Measurements from ENCODE around the gene COL25A1. TPM values are rescaled to one million over a fixed set of nuclear protein-coding genes. Genes with fewer than 3 reads are reported as not detected.
"Not testable (repeated sequence)": the region's sequence is repeated elsewhere in the genome, so short reads cannot be mapped to it uniquely, and the experiment has no call there.

Gene COL25A1
- total RNA-seq, 1 experiment from 2014 or later = 4.2 TPM

DNA sequence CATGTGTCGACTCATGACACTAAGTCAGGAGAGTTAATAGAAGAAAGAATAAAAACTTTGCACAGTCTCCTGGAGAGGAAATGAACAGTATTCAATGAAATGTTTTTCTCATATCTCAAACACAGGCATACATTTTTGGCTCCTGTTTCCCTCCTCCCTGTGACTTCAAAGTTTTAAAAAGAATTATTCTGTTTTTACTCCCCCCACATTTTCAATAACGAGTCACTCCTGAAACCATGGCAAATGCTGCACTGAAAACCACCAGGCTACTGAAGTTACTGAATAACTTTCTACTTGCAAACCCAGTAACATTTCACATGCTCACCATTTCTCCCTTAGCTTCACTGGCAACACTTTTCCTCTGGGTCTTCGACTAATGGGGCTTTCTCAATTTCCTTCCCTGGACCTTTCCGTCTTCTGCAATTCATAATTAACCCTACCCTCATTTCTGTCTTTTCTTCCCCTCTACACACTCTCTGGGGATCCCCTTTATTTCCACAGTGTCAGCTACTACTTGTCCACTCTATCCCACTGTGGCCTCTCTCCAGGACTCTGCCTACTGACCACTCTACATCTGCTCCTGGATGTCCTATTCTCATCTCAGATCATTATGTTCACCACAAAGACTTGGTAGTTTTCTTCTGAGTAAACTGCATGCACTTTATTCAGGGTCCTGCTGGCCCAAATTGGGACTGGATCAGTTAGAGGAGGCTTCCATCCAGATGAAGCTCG lies 313.8 kb downstream of the COL25A1 start:
- H2AK5ac ChIP-seq (ENCODE audit: insufficient read length, low read length) = no peak overlapping the region
- H3K4me2 ChIP-seq (ENCODE audit: insufficient read depth, insufficient read length, low read length) = no peak overlapping the region
- H3K4me3 Mint-ChIP-seq = no peak overlapping the region
- no peaks in the 10 kb centered on the region for H3K79me1 ChIP-seq (ENCODE audit: insufficient read depth, low read depth, low read length, poor library complexity, severe bottlenecking)
- H3K9ac ChIP-seq (ENCODE audit: extremely low read depth, insufficient read length, low read length) = no peak overlapping the region
- no peaks in the 10 kb centered on the region for H3K79me2 ChIP-seq (ENCODE audit: insufficient read depth, low read length)
- no peak overlapping the region for H3K56ac ChIP-seq (ENCODE audit: insufficient read length, low read depth, low read length)
- H2BK20ac ChIP-seq (ENCODE audit: low read depth, low read length, poor library complexity, severe bottlenecking) = no peak overlapping the region
- H4K20me1 ChIP-seq (ENCODE audit: control insufficient read depth, insufficient read depth, insufficient read length) = no peaks in the 10 kb centered on the region
- no peaks in the 10 kb centered on the region for H3K27me3 ChIP-seq (ENCODE audit: insufficient read depth, low read length)
- H3K14ac ChIP-seq (ENCODE audit: insufficient read depth, low read length) = no peak overlapping the region
- H3K27me3 Mint-ChIP-seq (ENCODE audit: low read depth) = no peaks in the 10 kb centered on the region
- no CpG with 5 or more reads among the region's 5 CpGs for WGBS (ENCODE audit: extremely low coverage, insufficient read length, low lambda C conversion rate)
- no peaks in the 10 kb centered on the region for H3K4me1 ChIP-seq (ENCODE audit: insufficient read depth, low read length)
- H3T11ph ChIP-seq (ENCODE audit: low read length) = no peak overlapping the region
- no peaks in the 10 kb centered on the region for H3K9me3 ChIP-seq (ENCODE audit: control insufficient read depth, low read depth, low read length)
- H2AFZ ChIP-seq (ENCODE audit: low read length) = no peak overlapping the region
- no peaks in the 10 kb centered on the region for H3K23me2 ChIP-seq (ENCODE audit: insufficient read length, low read depth, low read length, poor library complexity, severe bottlenecking)
- no peak overlapping the region for H2BK120ac ChIP-seq (ENCODE audit: low read depth, low read length, poor library complexity, severe bottlenecking)
- no peak overlapping the region for H2BK12ac ChIP-seq (ENCODE audit: insufficient read length, low read depth, low read length)
- no peak overlapping the region for H3K27ac ChIP-seq (ENCODE audit: insufficient read length, low read depth, low read length)
- no peak overlapping the region for H3K23ac ChIP-seq (ENCODE audit: insufficient read length, low read depth, low read length)
- TF ChIP-seq CTCF (conservative IDR thresholded peaks at IDR 0.05) = no peak
- no peaks in the 10 kb centered on the region for H3K9me3 Mint-ChIP-seq
- H2BK15ac ChIP-seq (ENCODE audit: low read depth, low read length) = no peak overlapping the region
- no peak for DNase-seq
- H4K91ac ChIP-seq (ENCODE audit: insufficient read length, low read depth, low read length) = no peak overlapping the region
- H2BK5ac ChIP-seq (ENCODE audit: insufficient read length, low read length) = no peak overlapping the region
- H3K4ac ChIP-seq (ENCODE audit: low read depth, low read length) = no peak overlapping the region
- no peaks in the 10 kb centered on the region; a peak in 1 of 7 replicates for H3K36me3 Mint-ChIP-seq (ENCODE audit: insufficient read depth in 1 of 3, low read depth in 3 of 3)
- no peak overlapping the region for H4K8ac ChIP-seq (replicated peaks; ENCODE audit: insufficient read length, low read depth, low read length)
- H3K18ac ChIP-seq (ENCODE audit: insufficient read length, low read depth, low read length) = no peak overlapping the region
- H4K5ac ChIP-seq (ENCODE audit: insufficient read length, low read depth, low read length) = no peak overlapping the region
- H3K4me1 Mint-ChIP-seq = peaks cover under 1 to 4% of the 10 kb centered on the region in 2 experiments; a peak in 1 of 4 replicates
- no peak overlapping the region for H3K27ac Mint-ChIP-seq

- H2BK15ac ChIP-seq (ENCODE audit: low read depth, low read length); H2BK12ac ChIP-seq (ENCODE audit: insufficient read length, low read depth, low read length); H2BK20ac ChIP-seq (ENCODE audit: low read depth, low read length, poor library complexity, severe bottlenecking); H3K14ac ChIP-seq (ENCODE audit: insufficient read depth, low read length); H3K9me3 Mint-ChIP-seq; H3K27ac Mint-ChIP-seq; H3K36me3 Mint-ChIP-seq (ENCODE audit: insufficient read depth in 1 of 3, low read depth in 3 of 3); H3K23ac ChIP-seq (ENCODE audit: insufficient read length, low read depth, low read length); H3K18ac ChIP-seq (ENCODE audit: insufficient read length, low read depth, low read length); H3K23me2 ChIP-seq (ENCODE audit: insufficient read length, low read depth, low read length, poor library complexity, severe bottlenecking); H2BK5ac ChIP-seq (ENCODE audit: insufficient read length, low read length); H4K20me1 ChIP-seq (ENCODE audit: control insufficient read depth, insufficient read depth, insufficient read length); H3K79me2 ChIP-seq (ENCODE audit: insufficient read depth, low read length); H3K4me3 Mint-ChIP-seq; H3K56ac ChIP-seq (ENCODE audit: insufficient read length, low read depth, low read length); H4K5ac ChIP-seq (ENCODE audit: insufficient read length, low read depth, low read length); H3K27ac ChIP-seq (ENCODE audit: insufficient read length, low read depth, low read length); H2AK5ac ChIP-seq (ENCODE audit: insufficient read length, low read length); H3K9ac ChIP-seq (ENCODE audit: extremely low read depth, insufficient read length, low read length); H4K91ac ChIP-seq (ENCODE audit: insufficient read length, low read depth, low read length); H4K8ac ChIP-seq (replicated peaks; ENCODE audit: insufficient read length, low read depth, low read length); H3K79me1 ChIP-seq (ENCODE audit: insufficient read depth, low read depth, low read length, poor library complexity, severe bottlenecking); H3K4me1 ChIP-seq (ENCODE audit: insufficient read depth, low read length); H3K27me3 Mint-ChIP-seq (ENCODE audit: low read depth); H3K4me2 ChIP-seq (ENCODE audit: insufficient read depth, insufficient read length, low read length); H3K4me1 Mint-ChIP-seq; H3T11ph ChIP-seq (ENCODE audit: low read length); H3K4ac ChIP-seq (ENCODE audit: low read depth, low read length); H2BK120ac ChIP-seq (ENCODE audit: low read depth, low read length, poor library complexity, severe bottlenecking); H3K9me3 ChIP-seq (ENCODE audit: control insufficient read depth, low read depth, low read length); H2AFZ ChIP-seq (ENCODE audit: low read length); H3K27me3 ChIP-seq (ENCODE audit: insufficient read depth, low read length); DNase-seq: not testable (repeated sequence)
- no CpG with 5 or more reads among the region's 30 CpGs for whole genome bisulfite sequencing (ENCODE audit: extremely low coverage, insufficient read length, low lambda C conversion rate)
These were observed 318.0 kb downstream of the COL25A1 start for GRCh38 chr4:108984495-108984894.
